ENCODE measurements around the gene CLDN11.

The CLDN11 gene

GRCh38 chr3:170426240-170426797 is 7.7 kb downstream of the CLDN11 start:
- no peak for DNase-seq (ENCODE audit: low read depth in 2 of 2)

- DNase-seq (ENCODE audit: low read depth in 2 of 2) = no peak
These were observed 9.4 kb downstream of the CLDN11 start for GRCh38 chr3:170428095-170428494.

- DNase-seq (ENCODE audit: low read depth in 2 of 2) = no peak
These were observed 10.4 kb downstream of the CLDN11 start for GRCh38 chr3:170429050-170429449.

- DNase-seq (ENCODE audit: low read depth in 2 of 2) = no peak
These were observed 12.4 kb downstream of the CLDN11 start for GRCh38 chr3:170431054-170431453.

GRCh38 chr3:170432416-170432815 is 13.7 kb downstream of the CLDN11 start:
- DNase-seq (ENCODE audit: low read depth in 2 of 2) = no peak

GRCh38 chr3:170436697-170437096 is 18.0 kb downstream of the CLDN11 start:
- no peak for DNase-seq (ENCODE audit: low read depth in 2 of 2)

GRCh38 chr3:170437176-170437575 is 18.5 kb downstream of the CLDN11 start:
- no peak for DNase-seq (ENCODE audit: low read depth in 2 of 2)

GRCh38 chr3:170437696-170438407 is 19.2 kb downstream of the CLDN11 start:
- no peak for DNase-seq (ENCODE audit: low read depth in 2 of 2)

GRCh38 chr3:170438836-170439235 is 20.2 kb downstream of the CLDN11 start:
- DNase-seq (ENCODE audit: low read depth in 2 of 2) = no peak

GRCh38 chr3:170440344-170440743 is 21.7 kb downstream of the CLDN11 start:
- DNase-seq (ENCODE audit: low read depth in 2 of 2) = no peak

- no peak for DNase-seq (ENCODE audit: low read depth in 2 of 2)
These were observed 22.7 kb downstream of the CLDN11 start for GRCh38 chr3:170441412-170441811.

GRCh38 chr3:170442947-170443346 is 24.3 kb downstream of the CLDN11 start:
- no peak for DNase-seq (ENCODE audit: low read depth in 2 of 2)

GRCh38 chr3:170443457-170443856 is 24.8 kb downstream of the CLDN11 start:
- DNase-seq (ENCODE audit: low read depth in 2 of 2) = no peak

- DNase-seq (ENCODE audit: low read depth in 2 of 2) = no peak
These were observed 29.9 kb downstream of the CLDN11 start for GRCh38 chr3:170448584-170448983.

- no peak for DNase-seq (ENCODE audit: low read depth in 2 of 2)
These were observed 31.4 kb downstream of the CLDN11 start for GRCh38 chr3:170450039-170450438.

GRCh38 chr3:170454509-170454908 is 35.8 kb downstream of the CLDN11 start:
- DNase-seq (ENCODE audit: low read depth in 2 of 2) = no peak

GRCh38 chr3:170458285-170458684 is 39.6 kb downstream of the CLDN11 start:
- DNase-seq (ENCODE audit: low read depth in 2 of 2) = no peak

GRCh38 chr3:170463011-170463410 is 44.3 kb downstream of the CLDN11 start:
- DNase-seq (ENCODE audit: low read depth in 2 of 2) = no peak

- DNase-seq (ENCODE audit: low read depth in 2 of 2) = no peak
These were observed 47.3 kb downstream of the CLDN11 start for GRCh38 chr3:170465955-170466354.

- no peak for DNase-seq (ENCODE audit: low read depth in 2 of 2)
These were observed 48.3 kb downstream of the CLDN11 start for GRCh38 chr3:170467007-170467406.

- DNase-seq (ENCODE audit: low read depth in 2 of 2) = no peak
These were observed 49.0 kb downstream of the CLDN11 start for GRCh38 chr3:170467571-170468147.

GRCh38 chr3:170469151-170470062 is 50.7 kb downstream of the CLDN11 start:
- no peak for DNase-seq (ENCODE audit: low read depth in 2 of 2)

Data from stimulated activated CD8-positive, alpha-beta memory T cell treated with anti-CD3 and anti-CD28 coated beads, Interleukin-2, amount 100 ng/mL, for 1 hour (primary cell).